GM12878 (cell line): ENCODE data around the gene NDC80. TPM values are rescaled to one million over a fixed set of nuclear protein-coding genes. Genes with fewer than 3 reads are reported as not detected.

ENCODE experiments used
- ATAC-seq: fragments of 200-7000 bp; cut with Tn5 transposase; 3 replicates; pipeline ENCODE4 v1.9.1; 2020; ENCODE audit warnings: mild to moderate bottlenecking, moderate library complexity
- BruUV-seq: library from RNA; stranded (reverse); fragments of 400-500 nt; replicated peaks from 2 replicates; lab custom pipeline; 2021; lab: Mats Ljungman, UMichigan
- CTCF ChIA-PET: fragments of 300-600 bp; sonication (Branson Sonifier 250); formaldehyde crosslinking; extraction: SDS; loops from one replicate; lab custom pipeline; 2021; ENCODE audit warnings: inconsistent platforms; lab: Yijun Ruan, JAX
- POLR2A ChIA-PET: fragments of 350-600 bp; formaldehyde crosslinking; extraction: SDS; loops from one replicate; lab custom pipeline; 2021; ENCODE audit warnings: inconsistent platforms; lab: Charles Lee
- RAD21 ChIA-PET: fragments of 300-600 bp; sonication (Branson Sonifier 250); formaldehyde crosslinking; loops from one replicate; lab custom pipeline; 2023; ENCODE audit warnings: antibody characterized with exemption; ENCODE audit not compliant: unreplicated experiment; lab: Charles Lee
- SMC1A ChIA-PET: fragments of 300-600 bp; sonication (Branson Sonifier 250); formaldehyde crosslinking; loops from one replicate; lab custom pipeline; 2023; ENCODE audit not compliant: unreplicated experiment, uncharacterized antibody; lab: Charles Lee
- DNase-seq: peaks from one replicate; pipeline ENCODE4 v3.0.0-alpha.2; 2011; ENCODE audit warnings: low read depth, low spot score
- FAIRE-seq: peaks from 3 replicates; lab custom pipeline; 2011; peaks lifted over from hg19 to GRCh38; lab: Jason Lieb, UNC
- H2AFZ ChIP-seq: 2 replicates; pipeline ENCODE4 v1.6.0; 2011; ENCODE audit warnings: low read depth, low read length, control low read depth; ENCODE audit not compliant: control insufficient read depth
- H3K27ac ChIP-seq: 2 replicates; pipeline ENCODE4 v1.5.1; 2011; ENCODE audit warnings: control low read depth; ENCODE audit not compliant: control insufficient read depth, insufficient read depth
- H3K27me3 ChIP-seq, 2 experiments: replicated peaks in 1 of 2; 2 replicates each; pipeline versions ENCODE4 v1.6.0 to v1.6.1; 2011; ENCODE audit warnings: low read length in 1 of 2; ENCODE audit not compliant: control insufficient read depth in 2 of 2, insufficient read depth in 2 of 2
- H3K36me3 ChIP-seq, 2 experiments: 2 replicates each; pipeline ENCODE4 v1.5.1; 2011; ENCODE audit warnings: low read length in 1 of 2; ENCODE audit not compliant: control insufficient read depth in 2 of 2, insufficient read depth in 2 of 2
- H3K4me1 ChIP-seq: 2 replicates; pipeline ENCODE4 v1.6.1; 2011; ENCODE audit warnings: mild to moderate bottlenecking, low read length, moderate library complexity, mixed read lengths; ENCODE audit not compliant: control insufficient read depth, insufficient read depth
- H3K4me2 ChIP-seq: 2 replicates; pipeline ENCODE4 v1.6.0; 2011; ENCODE audit warnings: control low read depth; ENCODE audit not compliant: control insufficient read depth, insufficient read depth
- H3K4me3 ChIP-seq: fragments of 200-600 bp; sonication (generic); 2 replicates; pipeline ENCODE4 v1.5.1; 2016
- H3K79me2 ChIP-seq: 2 replicates; pipeline ENCODE4 v1.6.0; 2011; ENCODE audit warnings: low read length; ENCODE audit not compliant: control insufficient read depth, insufficient read depth
- H3K9ac ChIP-seq: 2 replicates; pipeline ENCODE4 v1.8.0; 2011; ENCODE audit warnings: low read length, control low read depth, mixed read lengths; ENCODE audit not compliant: control insufficient read depth, insufficient read depth
- H3K9me3 ChIP-seq: replicated peaks from 3 replicates; pipeline ENCODE4 v1.5.1; 2011; ENCODE audit warnings: mild to moderate bottlenecking, low read length; ENCODE audit not compliant: control insufficient read depth, insufficient read depth
- H4K20me1 ChIP-seq: 2 replicates; pipeline ENCODE4 v1.6.0; 2011; ENCODE audit not compliant: control insufficient read depth, insufficient read depth
- IKZF2 ChIP-seq, 2 experiments: fragments of 450-650 bp; IDR thresholded peaks; 2 replicates each; pipeline ENCODE4 v1.6.1; 2017; ENCODE audit warnings: mild to moderate bottlenecking in 2 of 2, moderate library complexity in 2 of 2
- IRF4 ChIP-seq: IDR thresholded peaks from 2 replicates; pipeline ENCODE4 v1.6.1; 2011; ENCODE audit warnings: low read depth, low read length
- LARP7 ChIP-seq: fragments of 450-650 bp; IDR thresholded peaks from 2 replicates; pipeline ENCODE4 v1.6.1; 2017; ENCODE audit warnings: mild to moderate bottlenecking
- MEF2B ChIP-seq: fragments of 450-650 bp; IDR thresholded peaks from 2 replicates; pipeline ENCODE4 v1.6.1; 2018; ENCODE audit warnings: mild to moderate bottlenecking, moderate library complexity; ENCODE audit not compliant: partially characterized antibody, poor library complexity, severe bottlenecking
- SMAD1 ChIP-seq: fragments of 450-650 bp; IDR thresholded peaks from 2 replicates; pipeline ENCODE4 v1.6.1; 2018; ENCODE audit warnings: mild to moderate bottlenecking, low read depth; ENCODE audit not compliant: partially characterized antibody
- STAT3 ChIP-seq: IDR thresholded peaks from 2 replicates; pipeline ENCODE4 v1.6.1; 2011; ENCODE audit warnings: low read depth, low read length, improper control_type of control experiment
- SUZ12 ChIP-seq: fragments of 200-600 bp; sonication (generic); IDR thresholded peaks from one replicate; pipeline ENCODE4 v1.6.1; 2018; ENCODE audit warnings: antibody characterized with exemption, mild to moderate bottlenecking; ENCODE audit not compliant: unreplicated experiment
- WGBS: methylation state at CpG from one replicate; pipeline ENCODE4 v1.1.6; 2016; ENCODE audit warnings: low lambda C conversion rate; ENCODE audit not compliant: insufficient replicate concordance, insufficient coverage; ENCODE audit errors: missing lambda C conversion rate; 5-methylcytosine and 5-hydroxymethylcytosine counted together
- in situ Hi-C: fragments of 300-500 bp; cut with MboI; formaldehyde crosslinking; loops from 9 replicates; pipeline ENCODE4 v1.14.3; 2018; ENCODE audit warnings: mixed read lengths
- intact Hi-C: fragments of 100-400 bp; cut with micrococcal nuclease; formaldehyde crosslinking; loops from one replicate; pipeline ENCODE4 v1.14.2; 2022; ENCODE audit not compliant: unreplicated experiment
- polyA plus RNA-seq, 11 experiments: library from polyadenylated mRNA; depleted of rRNA in 4 of 11; unstranded in 6 of 11; stranded (reverse) in 5 of 11; fragments of >200 nt; fragmentation: Nextera tagmentation in 4 of 11; fragmentation: Illumina TruSeq in 1 of 11; extraction: Ambion mirVana in 4 of 11; extraction: Trizol in 1 of 11; gene quantifications; 1 replicate in 1 of 11; 2 replicates in 10 of 11; pipeline versions ENCODE4 v1.2.1 to v1.2.3, GENCODE V29; 2011 to 2016; ENCODE audit warnings: inconsistent platforms in 2 of 11, missing spikeins in 2 of 11, low read depth in 1 of 11
- total RNA-seq, 4 experiments: library from RNA; depleted of rRNA in 3 of 4; stranded (reverse); fragments of >200 nt in 3 of 4; fragmentation: Illumina TruSeq in 1 of 4; extraction: Trizol in 1 of 4; gene quantifications; 2 replicates each; pipeline versions ENCODE4 v1.2.1 to v1.2.3, GENCODE V29; 2013 to 2021
- TF ChIP-seq, protein P1 (sequence below): fragments of 450-650 bp; IDR thresholded peaks from 2 replicates; pipeline ENCODE4 v1.6.1; 2017; ENCODE audit warnings: mild to moderate bottlenecking, low read depth, inconsistent platforms; ENCODE audit not compliant: poor library complexity, severe bottlenecking
- TF ChIP-seq, protein P2 (sequence below): fragments of 450-650 bp; IDR thresholded peaks from 2 replicates; pipeline ENCODE4 v1.6.1; 2016; ENCODE audit warnings: mild to moderate bottlenecking, moderate library complexity, borderline replicate concordance
- TF ChIP-seq, protein P3 (sequence below): IDR thresholded peaks from 2 replicates; pipeline ENCODE4 v1.6.1; 2012; ENCODE audit warnings: low read length, inconsistent platforms

Gene NDC80
- total and polyA plus RNA-seq, 10 of the 15 experiments (the other 5 are each of a cell fraction or from before 2014, with no cell fraction given) = 36.5 to 80.8 (median 54.7) TPM

DNA sequence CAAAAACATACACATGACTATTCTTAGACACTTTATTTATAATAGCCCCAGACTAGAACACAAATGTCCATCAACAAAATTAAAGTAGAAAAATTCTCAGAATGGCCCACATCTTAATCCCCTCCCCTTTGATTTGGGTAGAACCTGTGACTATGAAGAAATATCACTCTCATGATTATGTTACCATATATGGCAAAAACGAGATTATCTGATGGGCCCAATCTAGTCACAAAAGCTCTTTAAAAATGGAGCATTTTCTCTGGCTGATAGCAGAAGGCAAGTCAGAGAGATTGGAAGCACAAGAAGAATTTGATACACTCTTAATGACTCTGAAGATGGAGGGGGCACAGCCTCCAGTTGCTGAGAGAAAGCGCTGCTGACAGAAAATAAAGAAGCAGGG lies 39.6 kb upstream of the NDC80 start:
- RAD21 ChIA-PET = no interaction called here
- DNase-seq (no peak), ATAC-seq (no peak), FAIRE-seq (no peak)
- intact Hi-C loops (no loop called here), in situ Hi-C loops (no loop called here)
- H3K4me2 ChIP-seq = no peak overlapping the region
- H3K4me3 ChIP-seq = no peak overlapping the region
- 83% methylated on average over 2 of the region's 2 CpGs for WGBS
- H3K4me1 ChIP-seq = no peaks in the 10 kb centered on the region
- H4K20me1 ChIP-seq = no peaks in the 10 kb centered on the region
- TF ChIP-seq, protein P1, sequence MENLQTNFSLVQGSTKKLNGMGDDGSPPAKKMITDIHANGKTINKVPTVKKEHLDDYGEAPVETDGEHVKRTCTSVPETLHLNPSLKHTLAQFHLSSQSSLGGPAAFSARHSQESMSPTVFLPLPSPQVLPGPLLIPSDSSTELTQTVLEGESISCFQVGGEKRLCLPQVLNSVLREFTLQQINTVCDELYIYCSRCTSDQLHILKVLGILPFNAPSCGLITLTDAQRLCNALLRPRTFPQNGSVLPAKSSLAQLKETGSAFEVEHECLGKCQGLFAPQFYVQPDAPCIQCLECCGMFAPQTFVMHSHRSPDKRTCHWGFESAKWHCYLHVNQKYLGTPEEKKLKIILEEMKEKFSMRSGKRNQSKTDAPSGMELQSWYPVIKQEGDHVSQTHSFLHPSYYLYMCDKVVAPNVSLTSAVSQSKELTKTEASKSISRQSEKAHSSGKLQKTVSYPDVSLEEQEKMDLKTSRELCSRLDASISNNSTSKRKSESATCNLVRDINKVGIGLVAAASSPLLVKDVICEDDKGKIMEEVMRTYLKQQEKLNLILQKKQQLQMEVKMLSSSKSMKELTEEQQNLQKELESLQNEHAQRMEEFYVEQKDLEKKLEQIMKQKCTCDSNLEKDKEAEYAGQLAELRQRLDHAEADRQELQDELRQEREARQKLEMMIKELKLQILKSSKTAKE = no peak
- TF ChIP-seq LARP7 = no peak
- TF ChIP-seq, protein P2, sequence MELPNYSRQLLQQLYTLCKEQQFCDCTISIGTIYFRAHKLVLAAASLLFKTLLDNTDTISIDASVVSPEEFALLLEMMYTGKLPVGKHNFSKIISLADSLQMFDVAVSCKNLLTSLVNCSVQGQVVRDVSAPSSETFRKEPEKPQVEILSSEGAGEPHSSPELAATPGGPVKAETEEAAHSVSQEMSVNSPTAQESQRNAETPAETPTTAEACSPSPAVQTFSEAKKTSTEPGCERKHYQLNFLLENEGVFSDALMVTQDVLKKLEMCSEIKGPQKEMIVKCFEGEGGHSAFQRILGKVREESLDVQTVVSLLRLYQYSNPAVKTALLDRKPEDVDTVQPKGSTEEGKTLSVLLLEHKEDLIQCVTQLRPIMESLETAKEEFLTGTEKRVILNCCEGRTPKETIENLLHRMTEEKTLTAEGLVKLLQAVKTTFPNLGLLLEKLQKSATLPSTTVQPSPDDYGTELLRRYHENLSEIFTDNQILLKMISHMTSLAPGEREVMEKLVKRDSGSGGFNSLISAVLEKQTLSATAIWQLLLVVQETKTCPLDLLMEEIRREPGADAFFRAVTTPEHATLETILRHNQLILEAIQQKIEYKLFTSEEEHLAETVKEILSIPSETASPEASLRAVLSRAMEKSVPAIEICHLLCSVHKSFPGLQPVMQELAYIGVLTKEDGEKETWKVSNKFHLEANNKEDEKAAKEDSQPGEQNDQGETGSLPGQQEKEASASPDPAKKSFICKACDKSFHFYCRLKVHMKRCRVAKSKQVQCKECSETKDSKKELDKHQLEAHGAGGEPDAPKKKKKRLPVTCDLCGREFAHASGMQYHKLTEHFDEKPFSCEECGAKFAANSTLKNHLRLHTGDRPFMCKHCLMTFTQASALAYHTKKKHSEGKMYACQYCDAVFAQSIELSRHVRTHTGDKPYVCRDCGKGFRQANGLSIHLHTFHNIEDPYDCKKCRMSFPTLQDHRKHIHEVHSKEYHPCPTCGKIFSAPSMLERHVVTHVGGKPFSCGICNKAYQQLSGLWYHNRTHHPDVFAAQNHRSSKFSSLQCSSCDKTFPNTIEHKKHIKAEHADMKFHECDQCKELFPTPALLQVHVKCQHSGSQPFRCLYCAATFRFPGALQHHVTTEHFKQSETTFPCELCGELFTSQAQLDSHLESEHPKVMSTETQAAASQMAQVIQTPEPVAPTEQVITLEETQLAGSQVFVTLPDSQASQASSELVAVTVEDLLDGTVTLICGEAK = no peak
- no peak for TF ChIP-seq MEF2B
- TF ChIP-seq, protein P3, sequence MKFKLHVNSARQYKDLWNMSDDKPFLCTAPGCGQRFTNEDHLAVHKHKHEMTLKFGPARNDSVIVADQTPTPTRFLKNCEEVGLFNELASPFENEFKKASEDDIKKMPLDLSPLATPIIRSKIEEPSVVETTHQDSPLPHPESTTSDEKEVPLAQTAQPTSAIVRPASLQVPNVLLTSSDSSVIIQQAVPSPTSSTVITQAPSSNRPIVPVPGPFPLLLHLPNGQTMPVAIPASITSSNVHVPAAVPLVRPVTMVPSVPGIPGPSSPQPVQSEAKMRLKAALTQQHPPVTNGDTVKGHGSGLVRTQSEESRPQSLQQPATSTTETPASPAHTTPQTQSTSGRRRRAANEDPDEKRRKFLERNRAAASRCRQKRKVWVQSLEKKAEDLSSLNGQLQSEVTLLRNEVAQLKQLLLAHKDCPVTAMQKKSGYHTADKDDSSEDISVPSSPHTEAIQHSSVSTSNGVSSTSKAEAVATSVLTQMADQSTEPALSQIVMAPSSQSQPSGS = no peak
- no peak for TF ChIP-seq IRF4
- no peak for TF ChIP-seq STAT3
- TF ChIP-seq SUZ12 = no peak
- no peak for TF ChIP-seq SMAD1
- TF ChIP-seq IKZF2 (IDR thresholded peaks at IDR 0.05) = no peak
- POLR2A ChIA-PET = no interaction called here
- 0 out of 4 replicates have a peak, but pooled peaks cover 0 to 2% of the 10 kb centered on the region in 2 experiments for H3K36me3 ChIP-seq
- no peak overlapping the region for H2AFZ ChIP-seq
- CTCF ChIA-PET = interaction anchor here (0.5 to 2.0 kb wide), 2 partner anchors 10 to 11 kb away, joined by 3 to 8 read pairs; no protein-coding TSS in a partner anchor
- SMC1A ChIA-PET = interaction anchor here (0.7 to 1.0 kb wide), 2 partner anchors 10 to 16 kb away, joined by 3 to 4 read pairs; no protein-coding TSS in a partner anchor
- H3K9ac ChIP-seq = no peak overlapping the region
- H3K27me3 ChIP-seq = no peaks in the 10 kb centered on the region
- BruUV-seq = no TSS peak
- no peaks in the 10 kb centered on the region for H3K9me3 ChIP-seq
- no peaks in the 10 kb centered on the region for H3K79me2 ChIP-seq
- H3K27ac ChIP-seq = no peak overlapping the region
